WERI-Rb-1 (cell line): ENCODE data around the gene CSKMT.

ENCODE experiments used
- DNase-seq: peaks from one replicate; pipeline ENCODE4 v3.0.0-alpha.2; 2020
- H3K27ac ChIP-seq: fragments of 250-450 bp; sonication (Bioruptor Pico); 2 replicates; pipeline ENCODE4 v1.5.1; 2020; ENCODE audit warnings: mild to moderate bottlenecking, moderate library complexity
- H3K27me3 ChIP-seq: fragments of 250-450 bp; sonication (Bioruptor Pico); 2 replicates; pipeline ENCODE4 v1.5.1; 2021; ENCODE audit warnings: mild to moderate bottlenecking, low read depth, moderate library complexity; ENCODE audit not compliant: insufficient read depth, severe bottlenecking
- H3K36me3 ChIP-seq: fragments of 250-450 bp; sonication (Bioruptor Pico); 2 replicates; pipeline ENCODE4 v1.5.1; 2020; ENCODE audit warnings: mild to moderate bottlenecking, moderate library complexity
- H3K4me3 ChIP-seq: 2 replicates; pipeline ENCODE4 v1.5.1; 2011; ENCODE audit warnings: low read depth, mild to moderate bottlenecking, control low read depth, low read length
- H3K9me3 ChIP-seq: fragments of 250-450 bp; sonication (Bioruptor Pico); 2 replicates; pipeline ENCODE4 v1.5.1; 2021; ENCODE audit warnings: mild to moderate bottlenecking, moderate library complexity; ENCODE audit not compliant: severe bottlenecking
- CTCF ChIP-seq: IDR thresholded peaks from 2 replicates; pipeline ENCODE4 v1.5.1; 2011; ENCODE audit warnings: low read depth, mild to moderate bottlenecking, control low read depth, inconsistent platforms, low read length

Gene CSKMT

DNA sequence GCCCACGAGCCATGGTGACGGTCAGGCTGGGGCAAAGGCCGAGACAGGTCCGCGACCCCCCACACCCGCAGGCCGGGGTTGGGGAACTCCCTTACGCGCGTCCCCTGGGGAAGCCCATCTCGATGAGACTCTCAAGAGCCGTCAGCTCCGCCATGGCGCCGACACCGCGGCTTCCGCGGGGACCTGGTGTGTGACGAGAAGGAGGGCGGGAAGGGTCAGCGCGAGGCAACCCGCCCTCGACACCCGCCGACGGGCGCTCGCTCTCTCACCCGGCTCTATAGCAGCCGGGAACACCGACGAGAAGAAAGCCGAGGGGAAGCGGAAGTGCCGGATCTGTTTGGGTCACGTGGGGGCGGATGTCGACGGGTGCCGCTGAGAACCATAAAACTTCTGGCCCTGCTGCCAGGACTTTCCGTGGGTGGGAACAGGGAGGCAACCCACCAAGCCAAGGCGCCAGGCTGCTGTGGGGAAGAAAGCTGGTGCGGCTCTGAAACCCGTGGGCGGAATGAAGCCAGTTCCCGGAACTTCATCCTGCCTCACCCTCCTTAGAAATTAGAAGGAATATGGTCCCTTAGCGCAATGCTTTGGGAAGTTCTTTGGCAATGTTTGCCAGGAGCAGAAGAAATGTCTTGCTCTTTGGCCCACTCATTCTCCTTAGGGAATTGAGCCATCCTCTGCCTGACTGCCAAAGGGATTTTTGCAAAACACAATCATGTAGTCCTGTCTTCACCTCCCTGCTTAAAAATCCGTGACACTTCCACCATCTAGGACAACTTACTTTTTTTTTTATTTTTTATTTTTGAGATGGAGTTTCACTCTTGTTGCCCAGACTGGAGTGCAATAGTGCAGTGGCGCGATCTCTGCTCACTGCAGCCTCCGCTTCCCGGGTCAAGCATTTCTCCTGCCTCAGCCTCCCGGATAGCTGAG lies 13.9 kb downstream of the CSKMT start, which contains the start of gene UBXN1:
UBXN1 (minus strand) TSS at position 304 of the 927 bp plus-strand sequence; CDS start at position 154, 150 bp downstream.
- H3K27me3 ChIP-seq, result no peaks in the 10 kb centered on the region
- DNase-seq, result peak; percentile 87
- no peak for TF ChIP-seq CTCF
- H3K27ac ChIP-seq, result peak within 1 kb of the TSS; percentile 85
- H3K9me3 ChIP-seq, result no peaks in the 10 kb centered on the region
- H3K36me3 ChIP-seq, result peaks cover 40% of the 10 kb centered on the region
- peak within 1 kb of the TSS; percentile 88 for H3K4me3 ChIP-seq

DNA sequence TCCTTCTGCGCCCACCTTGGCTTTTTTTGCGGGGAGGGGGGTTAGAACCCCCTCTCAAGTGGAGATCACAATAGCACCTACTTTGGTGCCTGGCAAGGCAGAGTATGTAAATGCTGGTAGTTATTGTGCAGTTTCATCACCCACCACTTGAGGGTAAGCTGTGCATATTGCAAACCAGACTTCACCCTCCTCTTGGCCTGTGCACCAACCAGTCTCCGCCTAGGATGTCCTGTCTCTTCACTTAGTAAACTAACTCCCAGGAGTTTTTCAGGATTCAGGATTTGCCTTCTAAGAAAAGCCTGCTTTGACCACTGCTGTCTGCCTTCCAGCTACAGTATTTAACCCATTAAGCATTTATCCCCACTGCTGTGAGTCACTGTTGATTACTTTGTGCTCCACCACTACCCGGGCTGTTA lies 15.7 kb downstream of the CSKMT start:
- Histone ChIP-seq H3K4me3 (no peak overlapping the region), H3K9me3 (no peaks in the 10 kb centered on the region), H3K36me3 (peaks cover 26% of the 10 kb centered on the region), H3K27me3 (no peaks in the 10 kb centered on the region), H3K27ac (peak overlapping the region; percentile 1)
- peak; percentile 68 for DNase-seq
- peak; percentile 78 for TF ChIP-seq CTCF

GRCh38 chr11:62682518-62682917 lies 17.4 kb downstream of the CSKMT start:
- Histone ChIP-seq H3K36me3 (peaks cover 9% of the 10 kb centered on the region), H3K9me3 (no peaks in the 10 kb centered on the region), H3K27ac (no peak overlapping the region), H3K27me3 (no peaks in the 10 kb centered on the region), H3K4me3 (no peak overlapping the region)
- TF ChIP-seq CTCF, result no peak
- DNase-seq, result no peak

GRCh38 chr11:62687508-62688396 lies 22.6 kb downstream of the CSKMT start:
- Histone ChIP-seq H3K4me3 (no peak overlapping the region), H3K27ac (no peak overlapping the region), H3K36me3 (peaks cover 28% of the 10 kb centered on the region), H3K27me3 (no peaks in the 10 kb centered on the region), H3K9me3 (no peaks in the 10 kb centered on the region)
- no peak for DNase-seq
- TF ChIP-seq CTCF, result no peak

DNA sequence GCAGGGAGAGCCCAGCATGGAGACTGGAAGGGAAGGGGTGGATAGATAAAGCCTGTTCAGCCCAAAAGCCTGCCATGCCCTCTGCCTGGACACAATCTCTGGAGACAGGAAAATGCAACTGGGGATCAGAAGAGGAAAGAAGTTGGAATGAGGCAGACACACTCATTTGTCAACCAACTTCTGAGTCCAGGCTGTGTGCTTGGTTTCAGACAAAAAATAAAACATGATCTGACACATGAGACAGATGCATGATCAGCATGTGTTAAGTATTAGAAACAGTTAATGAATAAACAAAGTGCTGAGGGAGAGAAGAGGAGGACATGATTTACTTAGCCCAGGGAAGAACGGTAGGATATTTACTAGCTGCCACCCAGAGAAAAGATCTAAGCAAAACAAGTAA lies 23.4 kb downstream of the CSKMT start:
- no peak for DNase-seq
- Histone ChIP-seq H3K36me3 (peaks cover 35% of the 10 kb centered on the region), H3K27ac (no peak overlapping the region), H3K27me3 (no peaks in the 10 kb centered on the region), H3K4me3 (no peak overlapping the region), H3K9me3 (no peaks in the 10 kb centered on the region)
- TF ChIP-seq CTCF, result no peak
